GM21526 (cell line): ENCODE data around the gene RYK.

ENCODE experiments used
- ATAC-seq: cut with Tn5 transposase; IDR thresholded peaks from one replicate; pipeline ENCODE4 v1.9.1; 2021; ENCODE audit warnings: moderate library complexity; ENCODE audit not compliant: unreplicated experiment, low FRiP score

The RYK gene

GRCh38 chr3:134161898-134162615 is 88.6 kb downstream of the RYK start:
- no peak for ATAC-seq

GRCh38 chr3:134155446-134155845 is 95.2 kb downstream of the RYK start:
- ATAC-seq = no peak

- no peak for ATAC-seq
These were observed 96.9 kb downstream of the RYK start for GRCh38 chr3:134153761-134154160.

- no peak for ATAC-seq
These were observed 100.2 kb downstream of the RYK start for GRCh38 chr3:134150476-134150875.

- ATAC-seq = no peak
These were observed 101.4 kb downstream of the RYK start for GRCh38 chr3:134149286-134149685.

- ATAC-seq = no peak
These were observed 102.1 kb downstream of the RYK start for GRCh38 chr3:134148534-134148933.

GRCh38 chr3:134147411-134147810 is 103.2 kb downstream of the RYK start:
- ATAC-seq = no peak

- ATAC-seq = no peak
These were observed 104.0 kb downstream of the RYK start for GRCh38 chr3:134146666-134147065.

GRCh38 chr3:134145183-134145582 is 105.5 kb downstream of the RYK start:
- ATAC-seq = no peak

- ATAC-seq = no peak
These were observed 106.0 kb downstream of the RYK start for GRCh38 chr3:134144694-134145093.

GRCh38 chr3:134143828-134144401 is 106.7 kb downstream of the RYK start:
- ATAC-seq = no peak

GRCh38 chr3:134136604-134137003 is 114.1 kb downstream of the RYK start:
- no peak for ATAC-seq

GRCh38 chr3:134134698-134135415 is 115.8 kb downstream of the RYK start:
- no peak for ATAC-seq

- ATAC-seq = no peak
These were observed 116.4 kb downstream of the RYK start for GRCh38 chr3:134134240-134134639.

- no peak for ATAC-seq
These were observed 117.7 kb downstream of the RYK start for GRCh38 chr3:134132961-134133360.

- ATAC-seq = no peak
These were observed 124.5 kb downstream of the RYK start for GRCh38 chr3:134126153-134126552.

GRCh38 chr3:134114726-134115125 is 135.9 kb downstream of the RYK start:
- ATAC-seq = no peak

- no peak for ATAC-seq
These were observed 139.0 kb downstream of the RYK start for GRCh38 chr3:134111616-134112015.

GRCh38 chr3:134110963-134111362 is 139.7 kb downstream of the RYK start:
- ATAC-seq = no peak
